SK-N-SH (cell line): ENCODE data around the gene DDAH1. TPM values are rescaled to one million over a fixed set of nuclear protein-coding genes. Genes with fewer than 3 reads are reported as not detected.

Source experiments
- CTCF ChIA-PET: fragments of 300-600, 350-600 bp; formaldehyde crosslinking; extraction: SDS; loops from one replicate; lab custom pipeline; 2021; lab: Yijun Ruan, JAX
- POLR2A ChIA-PET: fragments of 350-600 bp; sonication (Branson Sonifier 250); formaldehyde crosslinking; extraction: SDS; loops from one replicate; lab custom pipeline; 2020; ENCODE audit warnings: antibody characterized with exemption, inconsistent platforms; lab: Yijun Ruan, JAX
- DNase-seq: peaks from one replicate; pipeline ENCODE4 v3.0.0; 2012
- H2AFZ ChIP-seq: fragments of 200-600 bp; sonication (generic); 2 replicates; pipeline ENCODE4 v1.8.1; 2016; ENCODE audit warnings: antibody characterized with exemption, mild to moderate bottlenecking, low read depth
- H3F3A ChIP-seq: fragments of 200-600 bp; sonication (generic); replicated peaks from 2 replicates; pipeline ENCODE3; 2016; ENCODE audit warnings: antibody characterized with exemption, mild to moderate bottlenecking; ENCODE audit not compliant: insufficient read depth
- H3K27ac ChIP-seq, 2 experiments: fragments of 200-500 bp in 1 of 2; fragments of 200-600 bp in 1 of 2; sonication (Bioruptor generic) in 1 of 2; sonication (generic), shearing (Covaris generic) in 1 of 2; 2 replicates each; pipeline versions ENCODE4 v1.5.1 to v1.6.1; 2014 to 2016; ENCODE audit warnings: low read depth in 2 of 2, inconsistent platforms in 1 of 2, low read length in 1 of 2, mild to moderate bottlenecking in 1 of 2, mixed read lengths in 1 of 2
- H3K27me3 ChIP-seq: fragments of 200-600 bp; sonication (generic), shearing (Covaris generic); 2 replicates; pipeline ENCODE4 v1.6.1; 2016; ENCODE audit warnings: mixed run types; ENCODE audit not compliant: insufficient read depth
- H3K36me3 ChIP-seq, 2 experiments: fragments of 200-500 bp in 1 of 2; fragments of 200-600 bp in 1 of 2; sonication (Bioruptor generic) in 1 of 2; sonication (generic) in 1 of 2; replicated peaks in 1 of 2; 2 replicates each; pipeline versions ENCODE3 to v1.5.1; 2014 to 2016; ENCODE audit warnings: low read length in 1 of 2, mild to moderate bottlenecking in 1 of 2; ENCODE audit not compliant: insufficient read depth in 2 of 2, control insufficient read depth in 1 of 2
- H3K4me1 ChIP-seq, 2 experiments: fragments of 200-500 bp in 1 of 2; fragments of 200-600 bp in 1 of 2; sonication (Bioruptor generic) in 1 of 2; sonication (generic), shearing (Covaris generic) in 1 of 2; 2 replicates each; pipeline versions ENCODE4 v1.5.1 to v1.6.1; 2014 to 2016; ENCODE audit warnings: low read depth in 1 of 2, low read length in 1 of 2, mixed run types in 1 of 2; ENCODE audit not compliant: insufficient read depth in 2 of 2, control insufficient read depth in 1 of 2
- H3K4me2 ChIP-seq: fragments of 200-600 bp; sonication (generic), shearing (Covaris generic); 2 replicates; pipeline ENCODE4 v1.6.1; 2017; ENCODE audit warnings: mixed run types
- H3K4me3 ChIP-seq, 2 experiments: fragments of 200-500 bp in 1 of 2; fragments of 200-600 bp in 1 of 2; sonication (Bioruptor generic) in 1 of 2; sonication (generic), shearing (Covaris generic) in 1 of 2; 2 replicates each; pipeline versions ENCODE4 v1.5.1 to v1.8.1; 2014 to 2016; ENCODE audit warnings: low read depth in 2 of 2, inconsistent platforms in 1 of 2, low read length in 1 of 2, mild to moderate bottlenecking in 1 of 2, mixed read lengths in 1 of 2, moderate library complexity in 1 of 2
- H3K79me2 ChIP-seq: fragments of 200-600 bp; sonication (generic); 2 replicates; pipeline ENCODE4 v1.8.1; 2017; ENCODE audit warnings: mild to moderate bottlenecking; ENCODE audit not compliant: insufficient read depth
- H3K9ac ChIP-seq: fragments of 200-600 bp; sonication (generic); 2 replicates; pipeline ENCODE4 v1.6.1; 2017; ENCODE audit warnings: mixed run types
- H3K9me2 ChIP-seq: fragments of 200-600 bp; sonication (generic); 2 replicates; pipeline ENCODE4 v1.6.1; 2017; ENCODE audit warnings: mixed run types
- H3K9me3 ChIP-seq: fragments of 200-600 bp; sonication (generic); 2 replicates; pipeline ENCODE4 v1.6.1; 2017; ENCODE audit warnings: mixed run types, mild to moderate bottlenecking, moderate library complexity
- H4K20me1 ChIP-seq: fragments of 200-600 bp; sonication (generic); 2 replicates; pipeline ENCODE4 v1.6.1; 2017; ENCODE audit warnings: mild to moderate bottlenecking, mixed run types; ENCODE audit not compliant: insufficient read depth
- ELF1 ChIP-seq: IDR thresholded peaks from 2 replicates; pipeline ENCODE4 v1.4.0; 2012
- FOSL2 ChIP-seq: IDR thresholded peaks from 2 replicates; pipeline ENCODE4 v1.4.0; 2012; ENCODE audit warnings: low read depth, mild to moderate bottlenecking, moderate library complexity, borderline replicate concordance
- FOXJ3 ChIP-seq: sonication (generic); formaldehyde crosslinking; IDR thresholded peaks from 2 replicates; pipeline ENCODE4 v1.5.1; 2020; ENCODE audit warnings: mild to moderate bottlenecking, missing genetic modification reagents
- GABPA ChIP-seq: IDR thresholded peaks from 2 replicates; pipeline ENCODE4 v1.4.0; 2012; ENCODE audit warnings: low read depth, mild to moderate bottlenecking
- IRF3 ChIP-seq: fragments of 150-350 bp; IDR thresholded peaks from 2 replicates; pipeline ENCODE4 v1.6.1; 2016; ENCODE audit warnings: mild to moderate bottlenecking, low read depth, low read length
- JUND ChIP-seq: IDR thresholded peaks from 2 replicates; pipeline ENCODE4 v1.4.0; 2012
- MXI1 ChIP-seq: IDR thresholded peaks from 2 replicates; pipeline ENCODE4 v1.6.1; 2012; ENCODE audit warnings: mild to moderate bottlenecking, low read depth, low read length, improper control_type of control experiment
- NFIC ChIP-seq: IDR thresholded peaks from 2 replicates; pipeline ENCODE4 v1.4.0; 2012; ENCODE audit warnings: borderline replicate concordance
- NRF1 ChIP-seq: IDR thresholded peaks from 2 replicates; pipeline ENCODE4 v1.6.1; 2012; ENCODE audit warnings: low read depth, mild to moderate bottlenecking, low read length
- PBX3 ChIP-seq: IDR thresholded peaks from 2 replicates; pipeline ENCODE4; 2012
- POLR2AphosphoS5 ChIP-seq: IDR thresholded peaks from 2 replicates; pipeline ENCODE4 v1.6.1; 2012; ENCODE audit warnings: low read depth, low read length
- RCOR1 ChIP-seq: fragments of 150-350 bp; IDR thresholded peaks from 2 replicates; pipeline ENCODE4 v1.6.1; 2017; ENCODE audit warnings: antibody characterized with exemption, low read length
- SIN3A ChIP-seq: IDR thresholded peaks from 2 replicates; pipeline ENCODE4 v1.6.1; 2012; ENCODE audit warnings: low read depth, mild to moderate bottlenecking, low read length, moderate library complexity, borderline replicate concordance
- TAF1 ChIP-seq: IDR thresholded peaks from 2 replicates; pipeline ENCODE4 v1.6.1; 2012; ENCODE audit warnings: low read depth, mild to moderate bottlenecking, low read length, moderate library complexity, borderline replicate concordance
- TEAD4 ChIP-seq: IDR thresholded peaks from 2 replicates; pipeline ENCODE4 v1.4.0; 2012; ENCODE audit warnings: mild to moderate bottlenecking, borderline replicate concordance; ENCODE audit not compliant: insufficient read depth
- USF1 ChIP-seq: IDR thresholded peaks from 2 replicates; pipeline ENCODE4 v1.4.0; 2012; ENCODE audit warnings: low read depth, borderline replicate concordance
- USF2 ChIP-seq: fragments of 150-350 bp; IDR thresholded peaks from 2 replicates; pipeline ENCODE4 v1.6.1; 2017; ENCODE audit warnings: antibody characterized with exemption, low read length, low read depth, borderline replicate concordance
- YY1 ChIP-seq: IDR thresholded peaks from 2 replicates; pipeline ENCODE4 v1.4.0; 2012; ENCODE audit warnings: low read depth, mild to moderate bottlenecking
- ZBTB33 ChIP-seq: IDR thresholded peaks from 2 replicates; pipeline ENCODE4 v1.4.0; 2012; ENCODE audit warnings: low read depth, borderline replicate concordance
- WGBS: methylation state at CpG from one replicate; pipeline ENCODE4 v1.1.6; 2017; ENCODE audit warnings: low lambda C conversion rate; 5-methylcytosine and 5-hydroxymethylcytosine counted together
- polyA plus RNA-seq, 3 experiments: library from polyadenylated mRNA; depleted of rRNA; stranded (reverse); fragments of >200 nt; gene quantifications; 2 replicates each; pipeline ENCODE4 v1.2.3, GENCODE V29; 2012

The DDAH1 gene
- polyA plus RNA-seq, 1 of the 3 experiments (the other 2 are of a cell fraction) = 64.3 TPM

- ChIA-PET POLR2A (no interaction called here), CTCF (interaction anchor here (1.4 kb wide), 1 partner anchor 339 kb away, joined by 3 read pairs; no protein-coding TSS in a partner anchor)
- no peak overlapping the region for H3K4me3 ChIP-seq
- no peak overlapping the region for H3K9ac ChIP-seq
- no peak for TF ChIP-seq SIN3A
- TF ChIP-seq FOXJ3 = no peak
- no peak for TF ChIP-seq IRF3
- no peak for TF ChIP-seq PBX3
- TF ChIP-seq GABPA = no peak
- no peak for TF ChIP-seq TEAD4
- no peak for TF ChIP-seq ELF1
- TF ChIP-seq USF2 = no peak
- no peak for TF ChIP-seq YY1
- TF ChIP-seq FOSL2 = no peak
- no peak for TF ChIP-seq JUND
- TF ChIP-seq TAF1 = no peak
- no peaks in the 10 kb centered on the region for H3K36me3 ChIP-seq
- H3K27ac ChIP-seq = no peak overlapping the region
- no peak overlapping the region for H3K4me2 ChIP-seq
- no CpG with 5 or more reads among the region's 2 CpGs for WGBS
- no peaks in the 10 kb centered on the region for H3K79me2 ChIP-seq
- H2AFZ ChIP-seq = no peak overlapping the region
- no peaks in the 10 kb centered on the region for H3K9me3 ChIP-seq
- no peaks in the 10 kb centered on the region for H3K9me2 ChIP-seq
- H3K4me1 ChIP-seq = peaks cover 7 to 8% of the 10 kb centered on the region in 2 experiments; a peak in 2 of 4 replicates
- DNase-seq = no peak
- no peaks in the 10 kb centered on the region for H3K27me3 ChIP-seq
- no peaks in the 10 kb centered on the region for H4K20me1 ChIP-seq
- H3F3A ChIP-seq = peaks cover 11% of the 10 kb centered on the region
Measured at GRCh38 chr1:85284202-85284601, 180.8 kb downstream of the DDAH1 start.

- no peak overlapping the region for H3K4me3 ChIP-seq
- H3K27me3 ChIP-seq = no peaks in the 10 kb centered on the region
- no peaks in the 10 kb centered on the region for H3K9me2 ChIP-seq
- no peaks in the 10 kb centered on the region for H3K36me3 ChIP-seq
- WGBS = 53% methylated on average over 6 of the region's 11 CpGs
- H4K20me1 ChIP-seq = no peaks in the 10 kb centered on the region
- peaks cover 16% of the 10 kb centered on the region for H3F3A ChIP-seq
- H3K9me3 ChIP-seq = no peaks in the 10 kb centered on the region
- H3K4me2 ChIP-seq = no peak overlapping the region
- H2AFZ ChIP-seq = no peak overlapping the region
- CTCF ChIA-PET = interaction anchor here (1.0 to 1.4 kb wide), 2 partner anchors 24 to 339 kb away, joined by 3 read pairs; partner anchors contain the start of gene C1orf52
- H3K27ac ChIP-seq = no peak overlapping the region
- peaks cover 9 to 10% of the 10 kb centered on the region in 2 experiments; a peak in 2 of 4 replicates for H3K4me1 ChIP-seq
- DNase-seq = peak; percentile 46
- no peak overlapping the region for H3K9ac ChIP-seq
- no peaks in the 10 kb centered on the region for H3K79me2 ChIP-seq
- POLR2A ChIA-PET = no interaction called here
- TF ChIP-seq YY1 (no peak), SIN3A (no peak), ZBTB33 (no peak), USF1 (no peak), USF2 (no peak), FOXJ3 (no peak), PBX3 (no peak), NRF1 (no peak), NFIC (no peak), RCOR1 (no peak), MXI1 (no peak), POLR2AphosphoS5 (no peak)
Measured at GRCh38 chr1:85283475-85284199, 181.3 kb downstream of the DDAH1 start.
